C4-2B (cell line): ENCODE measurements around the gene CPSF4L.

Experiments used
- CTCF ChIP-seq: fragments of 450-650 bp; conservative IDR thresholded peaks from 2 replicates; pipeline ENCODE4 v1.5.1; 2017; ENCODE audit warnings: mild to moderate bottlenecking
- ZFX ChIP-seq: fragments of 450-650 bp; IDR thresholded peaks from 2 replicates; pipeline ENCODE4 v1.6.1; 2017

DNA sequence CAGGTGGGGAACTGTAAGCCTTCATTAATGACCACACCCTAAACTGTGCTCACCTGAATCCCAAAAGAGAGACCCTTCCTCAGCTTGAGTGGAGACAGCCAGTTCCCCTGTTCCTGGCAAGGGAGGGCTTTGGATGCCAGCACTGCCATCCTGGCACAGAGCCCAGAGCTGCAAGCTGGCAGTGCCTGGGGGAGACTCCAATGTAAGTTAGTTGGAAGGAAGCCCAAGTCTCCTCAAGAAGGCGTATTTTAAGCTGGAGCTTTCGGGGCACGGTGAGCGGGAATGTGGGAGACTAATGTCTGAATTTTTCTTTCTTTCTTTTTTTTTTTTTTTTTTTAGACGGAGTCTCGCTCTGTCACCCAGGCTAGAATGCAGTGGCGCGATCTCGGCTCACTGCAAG is 45.5 kb upstream of the CPSF4L start:
- no peak for TF ChIP-seq CTCF
- TF ChIP-seq ZFX: no peak
